ENCODE data around the gene FYN.
"Not testable (repeated sequence)": the region's sequence is repeated elsewhere in the genome, so short reads cannot be mapped to it uniquely, and the experiment has no call there.

FYN gene

GRCh38 chr6:111873178-111874024 is at the start of gene FYN:
Gene FYN (minus strand): TSS chr6:111873452. CDS start chr6:111720051, 153,401 bp downstream.
- H3K36me3 Mint-ChIP-seq (ENCODE audit: low read depth), result peaks cover 44% of the 10 kb centered on the region
- no peaks in the 10 kb centered on the region for H3K9me3 Mint-ChIP-seq
- H3K4me1 Mint-ChIP-seq (ENCODE audit: low read depth), result peaks cover 40% of the 10 kb centered on the region
- peak within 1 kb of the TSS; percentile 98 for H3K4me3 Mint-ChIP-seq
- H3K27ac Mint-ChIP-seq, result peak within 1 kb of the TSS; percentile 98
- H3K27me3 Mint-ChIP-seq, result no peaks in the 10 kb centered on the region
- DNase-seq, result peak; percentile 99

- H3K27me3 Mint-ChIP-seq, result no peaks in the 10 kb centered on the region
- no peak overlapping the region for H3K4me3 Mint-ChIP-seq
- no peaks in the 10 kb centered on the region for H3K9me3 Mint-ChIP-seq
- H3K27ac Mint-ChIP-seq, result peak overlapping the region; percentile 7
- no peak for DNase-seq
- H3K36me3 Mint-ChIP-seq (ENCODE audit: low read depth), result no peaks in the 10 kb centered on the region
- H3K4me1 Mint-ChIP-seq (ENCODE audit: low read depth), result peaks cover 34% of the 10 kb centered on the region
Observed at GRCh38 chr6:111922454-111923297, 49.4 kb upstream of the FYN start.

- H3K27ac Mint-ChIP-seq, result no peak overlapping the region
- H3K27me3 Mint-ChIP-seq, result no peaks in the 10 kb centered on the region
- H3K9me3 Mint-ChIP-seq, result no peaks in the 10 kb centered on the region
- H3K4me3 Mint-ChIP-seq, result no peak overlapping the region
- no peak for DNase-seq
- H3K36me3 Mint-ChIP-seq (ENCODE audit: low read depth), result no peaks in the 10 kb centered on the region
- peaks cover 34% of the 10 kb centered on the region for H3K4me1 Mint-ChIP-seq (ENCODE audit: low read depth)
Observed at GRCh38 chr6:111921103-111921502, 47.9 kb upstream of the FYN start.

- H3K9me3 Mint-ChIP-seq, result no peaks in the 10 kb centered on the region
- H3K27me3 Mint-ChIP-seq, result no peaks in the 10 kb centered on the region
- no peak overlapping the region for H3K27ac Mint-ChIP-seq
- H3K4me1 Mint-ChIP-seq (ENCODE audit: low read depth), result peaks cover 31% of the 10 kb centered on the region
- no peak overlapping the region for H3K4me3 Mint-ChIP-seq
- no peak for DNase-seq
- no peaks in the 10 kb centered on the region for H3K36me3 Mint-ChIP-seq (ENCODE audit: low read depth)
Observed at GRCh38 chr6:111920578-111920977, 47.3 kb upstream of the FYN start.

- Mint-ChIP-seq H3K9me3 (no peaks in the 10 kb centered on the region), H3K27ac (no peak overlapping the region), H3K36me3 (ENCODE audit: low read depth) (no peaks in the 10 kb centered on the region), H3K4me3 (no peak overlapping the region), H3K27me3 (no peaks in the 10 kb centered on the region), H3K4me1 (ENCODE audit: low read depth) (peaks cover 15% of the 10 kb centered on the region)
- DNase-seq, result no peak
Observed at GRCh38 chr6:111918825-111919224, 45.6 kb upstream of the FYN start.

GRCh38 chr6:111916747-111917146 is 43.5 kb upstream of the FYN start:
- H3K4me3 Mint-ChIP-seq, result no peak overlapping the region
- no peaks in the 10 kb centered on the region for H3K36me3 Mint-ChIP-seq (ENCODE audit: low read depth)
- no peak overlapping the region for H3K27ac Mint-ChIP-seq

GRCh38 chr6:111914617-111915016 is 41.4 kb upstream of the FYN start:
- DNase-seq, result no peak
- H3K9me3 Mint-ChIP-seq, result no peaks in the 10 kb centered on the region

More at GRCh38 chr6:111916747-111917146, 43.5 kb upstream of the FYN start:
- Mint-ChIP-seq H3K4me1 (ENCODE audit: low read depth) (peaks cover 6% of the 10 kb centered on the region), H3K27me3 (no peaks in the 10 kb centered on the region), H3K9me3 (no peaks in the 10 kb centered on the region)
- no peak for DNase-seq

GRCh38 chr6:111912904-111913303 is 39.7 kb upstream of the FYN start:
- no peaks in the 10 kb centered on the region for H3K36me3 Mint-ChIP-seq (ENCODE audit: low read depth)
- DNase-seq, result no peak
- no peaks in the 10 kb centered on the region for H3K9me3 Mint-ChIP-seq
- H3K4me3 Mint-ChIP-seq, result no peak overlapping the region
- no peaks in the 10 kb centered on the region for H3K27me3 Mint-ChIP-seq
- H3K4me1 Mint-ChIP-seq (ENCODE audit: low read depth), result peaks cover 12% of the 10 kb centered on the region
- H3K27ac Mint-ChIP-seq, result no peak overlapping the region

More at GRCh38 chr6:111914617-111915016, 41.4 kb upstream of the FYN start:
- H3K4me1 Mint-ChIP-seq (ENCODE audit: low read depth), result peaks cover 12% of the 10 kb centered on the region
- no peaks in the 10 kb centered on the region for H3K36me3 Mint-ChIP-seq (ENCODE audit: low read depth)
- no peak overlapping the region for H3K4me3 Mint-ChIP-seq
- no peaks in the 10 kb centered on the region for H3K27me3 Mint-ChIP-seq
- no peak overlapping the region for H3K27ac Mint-ChIP-seq

GRCh38 chr6:111911428-111911827 is 38.2 kb upstream of the FYN start:
- peaks cover 12% of the 10 kb centered on the region for H3K4me1 Mint-ChIP-seq (ENCODE audit: low read depth)
- no peaks in the 10 kb centered on the region for H3K9me3 Mint-ChIP-seq
- no peaks in the 10 kb centered on the region for H3K36me3 Mint-ChIP-seq (ENCODE audit: low read depth)
- no peak for DNase-seq
- H3K4me3 Mint-ChIP-seq, result no peak overlapping the region
- H3K27me3 Mint-ChIP-seq, result no peaks in the 10 kb centered on the region
- H3K27ac Mint-ChIP-seq, result no peak overlapping the region

GRCh38 chr6:111909238-111909637 is 36.0 kb upstream of the FYN start:
- no peak overlapping the region for H3K4me3 Mint-ChIP-seq
- no peak for DNase-seq
- peaks cover 12% of the 10 kb centered on the region for H3K4me1 Mint-ChIP-seq (ENCODE audit: low read depth)
- no peak overlapping the region for H3K27ac Mint-ChIP-seq
- no peaks in the 10 kb centered on the region for H3K36me3 Mint-ChIP-seq (ENCODE audit: low read depth)
- no peaks in the 10 kb centered on the region for H3K9me3 Mint-ChIP-seq
- no peaks in the 10 kb centered on the region for H3K27me3 Mint-ChIP-seq

GRCh38 chr6:111908365-111908764 is 35.1 kb upstream of the FYN start:
- H3K4me3 Mint-ChIP-seq; H3K36me3 Mint-ChIP-seq (ENCODE audit: low read depth); H3K27me3 Mint-ChIP-seq; DNase-seq; H3K9me3 Mint-ChIP-seq; H3K27ac Mint-ChIP-seq: not testable (repeated sequence)
- peaks cover 12% of the 10 kb centered on the region for H3K4me1 Mint-ChIP-seq (ENCODE audit: low read depth)

GRCh38 chr6:111900735-111901134 is 27.5 kb upstream of the FYN start:
- Mint-ChIP-seq H3K4me3 (no peak overlapping the region), H3K27ac (no peak overlapping the region), H3K9me3 (no peaks in the 10 kb centered on the region), H3K36me3 (ENCODE audit: low read depth) (no peaks in the 10 kb centered on the region), H3K4me1 (ENCODE audit: low read depth) (no peaks in the 10 kb centered on the region), H3K27me3 (no peaks in the 10 kb centered on the region)
- DNase-seq, result no peak

- Mint-ChIP-seq H3K27me3 (no peaks in the 10 kb centered on the region), H3K27ac (no peak overlapping the region), H3K4me1 (ENCODE audit: low read depth) (peaks cover under 1% of the 10 kb centered on the region), H3K36me3 (ENCODE audit: low read depth) (no peaks in the 10 kb centered on the region), H3K4me3 (no peak overlapping the region), H3K9me3 (no peaks in the 10 kb centered on the region)
- DNase-seq, result no peak
Observed at GRCh38 chr6:111899531-111899930, 26.3 kb upstream of the FYN start.

GRCh38 chr6:111898452-111898851 is 25.2 kb upstream of the FYN start:
- no peak overlapping the region for H3K4me3 Mint-ChIP-seq
- peaks cover 2% of the 10 kb centered on the region for H3K4me1 Mint-ChIP-seq (ENCODE audit: low read depth)
- DNase-seq, result no peak
- H3K27ac Mint-ChIP-seq, result no peak overlapping the region
- H3K36me3 Mint-ChIP-seq (ENCODE audit: low read depth), result no peaks in the 10 kb centered on the region
- H3K9me3 Mint-ChIP-seq, result no peaks in the 10 kb centered on the region
- H3K27me3 Mint-ChIP-seq, result no peaks in the 10 kb centered on the region

GRCh38 chr6:111894951-111895350 is 21.7 kb upstream of the FYN start:
- H3K27me3 Mint-ChIP-seq, result no peaks in the 10 kb centered on the region
- H3K9me3 Mint-ChIP-seq, result no peaks in the 10 kb centered on the region
- peaks cover 2% of the 10 kb centered on the region for H3K4me1 Mint-ChIP-seq (ENCODE audit: low read depth)
- no peak for DNase-seq
- no peaks in the 10 kb centered on the region for H3K36me3 Mint-ChIP-seq (ENCODE audit: low read depth)
- no peak overlapping the region for H3K27ac Mint-ChIP-seq
- no peak overlapping the region for H3K4me3 Mint-ChIP-seq
